ENCODE data around the gene CAPN9. TPM values are rescaled to one million over a fixed set of nuclear protein-coding genes. Genes with fewer than 3 reads are reported as not detected.

The CAPN9 gene
- total RNA-seq, 1 donor from 2014 or later = 0.19 TPM

- Histone ChIP-seq H3K4me2 (no peak overlapping the region), H3F3A (ENCODE audit: low read depth) (no peaks in the 10 kb centered on the region), H3K36me3 (no peaks in the 10 kb centered on the region), H2AFZ (replicated peaks) (no peak overlapping the region), H3K4me1 (no peaks in the 10 kb centered on the region), H3K9me3 (ENCODE audit: low read depth) (peaks cover 18% of the 10 kb centered on the region), H3K4me3 (no peak overlapping the region), H4K20me1 (ENCODE audit: low read depth) (no peaks in the 10 kb centered on the region), H3K27me3 (no peaks in the 10 kb centered on the region), H3K79me2 (ENCODE audit: low read depth) (no peaks in the 10 kb centered on the region), H3K9ac (no peak overlapping the region), H3K27ac (no peak overlapping the region)
- no peaks in the 10 kb centered on the region for H3K36me3 Mint-ChIP-seq
- no peak for DNase-seq (ENCODE audit: low spot score)
- no peak overlapping the region for H3K27ac Mint-ChIP-seq
- H3K4me3 Mint-ChIP-seq = no peak overlapping the region
- H3K4me1 Mint-ChIP-seq = peaks cover 13% of the 10 kb centered on the region
- peaks cover 10% of the 10 kb centered on the region for H3K27me3 Mint-ChIP-seq (ENCODE audit: insufficient read depth, low read depth)
- no peak for TF ChIP-seq EZH2phosphoT487 (IDR thresholded peaks at IDR 0.05)
- TF ChIP-seq, protein P1, sequence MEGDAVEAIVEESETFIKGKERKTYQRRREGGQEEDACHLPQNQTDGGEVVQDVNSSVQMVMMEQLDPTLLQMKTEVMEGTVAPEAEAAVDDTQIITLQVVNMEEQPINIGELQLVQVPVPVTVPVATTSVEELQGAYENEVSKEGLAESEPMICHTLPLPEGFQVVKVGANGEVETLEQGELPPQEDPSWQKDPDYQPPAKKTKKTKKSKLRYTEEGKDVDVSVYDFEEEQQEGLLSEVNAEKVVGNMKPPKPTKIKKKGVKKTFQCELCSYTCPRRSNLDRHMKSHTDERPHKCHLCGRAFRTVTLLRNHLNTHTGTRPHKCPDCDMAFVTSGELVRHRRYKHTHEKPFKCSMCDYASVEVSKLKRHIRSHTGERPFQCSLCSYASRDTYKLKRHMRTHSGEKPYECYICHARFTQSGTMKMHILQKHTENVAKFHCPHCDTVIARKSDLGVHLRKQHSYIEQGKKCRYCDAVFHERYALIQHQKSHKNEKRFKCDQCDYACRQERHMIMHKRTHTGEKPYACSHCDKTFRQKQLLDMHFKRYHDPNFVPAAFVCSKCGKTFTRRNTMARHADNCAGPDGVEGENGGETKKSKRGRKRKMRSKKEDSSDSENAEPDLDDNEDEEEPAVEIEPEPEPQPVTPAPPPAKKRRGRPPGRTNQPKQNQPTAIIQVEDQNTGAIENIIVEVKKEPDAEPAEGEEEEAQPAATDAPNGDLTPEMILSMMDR (IDR thresholded peaks at IDR 0.05) = no peak
- no peak for TF ChIP-seq EZH2 (IDR thresholded peaks at IDR 0.05)
- peaks cover 16% of the 10 kb centered on the region for H3K9me3 Mint-ChIP-seq
Measured at GRCh38 chr1:230814949-230815692, 67.9 kb downstream of the CAPN9 start.

DNA sequence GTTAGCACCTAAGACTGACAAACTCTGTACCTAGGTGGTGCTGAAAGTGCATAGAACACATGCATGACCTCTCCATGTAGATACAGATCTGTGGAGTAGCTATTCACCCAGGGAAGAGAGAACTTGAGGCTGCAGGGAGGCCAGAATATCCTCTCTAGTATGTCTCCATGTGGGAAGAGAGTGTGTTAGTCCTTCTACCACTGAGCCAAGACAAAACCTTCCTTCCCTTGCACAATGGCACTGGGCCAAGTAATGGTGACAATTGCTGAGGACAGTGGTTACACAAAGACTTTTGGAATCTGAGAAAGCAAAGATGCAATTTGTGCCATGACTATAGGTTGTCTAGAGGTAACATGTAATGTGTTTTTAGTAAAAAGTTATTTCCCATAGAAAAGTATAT is 68.8 kb downstream of the CAPN9 start:
- Histone ChIP-seq H3K79me2 (ENCODE audit: low read depth) (no peaks in the 10 kb centered on the region), H4K20me1 (ENCODE audit: low read depth) (no peaks in the 10 kb centered on the region), H2AFZ (replicated peaks) (no peak overlapping the region), H3K9ac (no peak overlapping the region), H3K9me3 (ENCODE audit: low read depth) (peaks cover 18% of the 10 kb centered on the region), H3K27me3 (no peaks in the 10 kb centered on the region), H3F3A (ENCODE audit: low read depth) (no peaks in the 10 kb centered on the region), H3K27ac (no peak overlapping the region), H3K4me3 (no peak overlapping the region), H3K36me3 (no peaks in the 10 kb centered on the region), H3K4me2 (no peak overlapping the region), H3K4me1 (no peaks in the 10 kb centered on the region)
- no peak for TF ChIP-seq EZH2 (IDR thresholded peaks at IDR 0.05)
- TF ChIP-seq EZH2phosphoT487 (IDR thresholded peaks at IDR 0.05) = no peak
- TF ChIP-seq, protein P1 (IDR thresholded peaks at IDR 0.05) = no peak
- no peak for DNase-seq (ENCODE audit: low spot score)
- H3K4me3 Mint-ChIP-seq = no peak overlapping the region
- peaks cover 16% of the 10 kb centered on the region for H3K9me3 Mint-ChIP-seq
- peaks cover 13% of the 10 kb centered on the region for H3K4me1 Mint-ChIP-seq
- peaks cover 13% of the 10 kb centered on the region for H3K27me3 Mint-ChIP-seq (ENCODE audit: insufficient read depth, low read depth)
- no peaks in the 10 kb centered on the region for H3K36me3 Mint-ChIP-seq
- H3K27ac Mint-ChIP-seq = no peak overlapping the region

DNA sequence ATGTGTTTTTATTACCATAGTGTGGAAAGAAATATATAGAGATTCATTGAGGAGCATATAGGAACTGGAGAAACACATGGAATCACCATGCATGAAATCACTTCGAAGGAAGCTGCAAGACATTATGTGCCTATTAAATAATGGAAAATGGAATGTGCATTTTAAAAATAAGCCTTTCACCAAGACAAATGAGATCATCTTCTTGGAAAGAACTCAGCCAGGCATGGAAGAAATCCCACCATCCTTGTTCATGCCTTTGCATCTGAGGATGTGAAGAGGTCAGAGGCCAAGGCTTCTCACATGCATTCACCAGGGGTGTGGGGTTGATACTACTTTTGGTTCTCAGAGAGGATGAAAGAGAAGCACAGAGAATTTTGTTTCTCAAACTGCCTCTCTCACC is 71.2 kb downstream of the CAPN9 start:
- TF ChIP-seq EZH2phosphoT487 (IDR thresholded peaks at IDR 0.05) (no peak), EZH2 (IDR thresholded peaks at IDR 0.05) (no peak)
- TF ChIP-seq, protein P1 (IDR thresholded peaks at IDR 0.05) = no peak
- H3K27ac Mint-ChIP-seq = no peak overlapping the region

More for the DNA sequence above, 71.2 kb downstream of the CAPN9 start:
- no peaks in the 10 kb centered on the region for H3F3A ChIP-seq (ENCODE audit: low read depth)
- H3K4me3 Mint-ChIP-seq = no peak overlapping the region
- no peaks in the 10 kb centered on the region for H3K9me3 Mint-ChIP-seq
- H3K36me3 ChIP-seq = no peaks in the 10 kb centered on the region
- H3K9me3 ChIP-seq (ENCODE audit: low read depth) = peaks cover 3% of the 10 kb centered on the region
- peaks cover 13% of the 10 kb centered on the region for H3K4me1 Mint-ChIP-seq
- no peaks in the 10 kb centered on the region for H3K4me1 ChIP-seq
- no peak overlapping the region for H3K9ac ChIP-seq
- no peak overlapping the region for H3K27ac ChIP-seq
- no peak for DNase-seq (ENCODE audit: low spot score)
- peaks cover 13% of the 10 kb centered on the region for H3K27me3 Mint-ChIP-seq (ENCODE audit: insufficient read depth, low read depth)
- H3K4me3 ChIP-seq = no peak overlapping the region
- no peaks in the 10 kb centered on the region for H4K20me1 ChIP-seq (ENCODE audit: low read depth)
- no peak overlapping the region for H2AFZ ChIP-seq (replicated peaks)
- no peaks in the 10 kb centered on the region for H3K36me3 Mint-ChIP-seq
- H3K27me3 ChIP-seq = no peaks in the 10 kb centered on the region
- H3K4me2 ChIP-seq = no peak overlapping the region
- H3K79me2 ChIP-seq (ENCODE audit: low read depth) = no peaks in the 10 kb centered on the region

Measured in neural progenitor cell (in vitro differentiated cells).